Activated CD8-positive, alpha-beta T cell treated with anti-CD3 and anti-CD28 coated beads, Interleukin-2, amount 10 ng/mL, durations not matched to agents 7 days and 5 days (primary cell): ENCODE results near the gene FAM227A. TPM values are rescaled to one million over a fixed set of nuclear protein-coding genes. Genes with fewer than 3 reads are reported as not detected.
A peak's percentile ranks its signal among the peaks of the same experiment; 100 is the strongest.

Experiments
- ATAC-seq: fragments of 150-1000 bp; cut with Tn5 transposase; one replicate; pipeline ENCODE4 v1.10.0; 2021; ENCODE audit warnings: moderate library complexity
- CTCF ChIA-PET: fragments of 350-600 bp; sonication (Branson Sonifier 250); formaldehyde crosslinking; loops from one replicate; lab custom pipeline; 2021; ENCODE audit warnings: antibody characterized with exemption; lab: Charles Lee
- POLR2A ChIA-PET: fragments of 350-600 bp; sonication (Branson Sonifier 250); formaldehyde crosslinking; loops from one replicate; lab custom pipeline; 2021; ENCODE audit warnings: antibody characterized with exemption; lab: Charles Lee
- DNase-seq: peaks from one replicate; pipeline ENCODE4 v3.0.0-alpha.2; 2020
- H3K27ac Mint-ChIP-seq: one replicate; pipeline ENCODE4 v1.8.0; 2021; ENCODE audit warnings: mild to moderate bottlenecking, mixed read lengths
- H3K27me3 Mint-ChIP-seq: one replicate; pipeline ENCODE4 v1.8.0; 2021; ENCODE audit warnings: low read depth, mixed read lengths
- H3K36me3 Mint-ChIP-seq: one replicate; pipeline ENCODE4 v1.8.0; 2021; ENCODE audit warnings: low read depth, mixed read lengths
- H3K4me1 Mint-ChIP-seq: one replicate; pipeline ENCODE4 v1.8.0; 2021; ENCODE audit warnings: low read depth, mixed read lengths
- H3K4me3 Mint-ChIP-seq: one replicate; pipeline ENCODE4 v1.8.0; 2021; ENCODE audit warnings: mild to moderate bottlenecking, mixed read lengths
- H3K9me3 Mint-ChIP-seq: one replicate; pipeline ENCODE4 v1.8.0; 2022; ENCODE audit warnings: mixed read lengths; ENCODE audit not compliant: insufficient read depth
- total RNA-seq, 2 experiments: library from RNA; stranded (reverse); gene quantifications; one replicate each; pipeline ENCODE4 v1.2.3, GENCODE V29; 2021

FAM227A gene
- total RNA-seq, 2 experiments from 2014 or later, result 0.87 to 0.89 TPM

GRCh38 chr22:38569181-38569971 lies 86.8 kb downstream of the FAM227A start:
- DNase-seq (no peak), ATAC-seq (peak; percentile 2)
- Mint-ChIP-seq H3K4me1 (peaks cover 22% of the 10 kb centered on the region), H3K27me3 (no peaks in the 10 kb centered on the region), H3K4me3 (peak overlapping the region; percentile 85), H3K9me3 (no peaks in the 10 kb centered on the region), H3K36me3 (peaks cover 5% of the 10 kb centered on the region), H3K27ac (peak overlapping the region; percentile 98)
- ChIA-PET CTCF (no interaction called here), POLR2A (interaction anchor here (1.6 kb wide), 1 partner anchor 63 kb away, joined by 3 read pairs; no protein-coding TSS in a partner anchor)

- Mint-ChIP-seq H3K4me1 (peaks cover 22% of the 10 kb centered on the region), H3K27me3 (no peaks in the 10 kb centered on the region), H3K27ac (no peak overlapping the region), H3K36me3 (peaks cover 5% of the 10 kb centered on the region), H3K9me3 (no peaks in the 10 kb centered on the region), H3K4me3 (no peak overlapping the region)
- ChIA-PET POLR2A (interaction anchor here (1.6 kb wide), 1 partner anchor 87 kb away, joined by 4 read pairs; no protein-coding TSS in a partner anchor), CTCF (interaction anchor here (1.2 kb wide), 1 partner anchor 155 kb away, joined by 4 read pairs; no protein-coding TSS in a partner anchor)
- ATAC-seq, result no peak
- DNase-seq, result no peak
Observed at GRCh38 chr22:38567531-38568285, 88.5 kb downstream of the FAM227A start.

- ATAC-seq, result no peak
- ChIA-PET CTCF (interaction anchor here (0.7 kb wide), 1 partner anchor 531 kb away, joined by 3 read pairs; no protein-coding TSS in a partner anchor), POLR2A (interaction anchor here (1.6 kb wide), 1 partner anchor 86 kb away, joined by 4 read pairs; no protein-coding TSS in a partner anchor)
- Mint-ChIP-seq H3K9me3 (no peaks in the 10 kb centered on the region), H3K4me1 (peaks cover 20% of the 10 kb centered on the region), H3K27ac (no peak overlapping the region), H3K36me3 (peaks cover 5% of the 10 kb centered on the region), H3K27me3 (no peaks in the 10 kb centered on the region), H3K4me3 (no peak overlapping the region)
- DNase-seq, result no peak
Observed at GRCh38 chr22:38566726-38567504, 89.3 kb downstream of the FAM227A start.

- ATAC-seq (no peak), DNase-seq (no peak)
- no peaks in the 10 kb centered on the region for H3K9me3 Mint-ChIP-seq
- peaks cover 7% of the 10 kb centered on the region for H3K4me1 Mint-ChIP-seq
- H3K27ac Mint-ChIP-seq, result no peak overlapping the region
- CTCF ChIA-PET, result no interaction called here
- POLR2A ChIA-PET, result no interaction called here
- no peak overlapping the region for H3K4me3 Mint-ChIP-seq
- H3K36me3 Mint-ChIP-seq, result peaks cover 11% of the 10 kb centered on the region
- H3K27me3 Mint-ChIP-seq, result no peaks in the 10 kb centered on the region
Observed at GRCh38 chr22:38565441-38565840, 90.8 kb downstream of the FAM227A start.

GRCh38 chr22:38564669-38565068 lies 91.5 kb downstream of the FAM227A start:
- Mint-ChIP-seq H3K36me3 (peaks cover 17% of the 10 kb centered on the region), H3K27me3 (no peaks in the 10 kb centered on the region), H3K4me1 (peaks cover 4% of the 10 kb centered on the region), H3K9me3 (no peaks in the 10 kb centered on the region), H3K4me3 (no peak overlapping the region), H3K27ac (no peak overlapping the region)
- ATAC-seq, result no peak
- POLR2A ChIA-PET, result no interaction called here
- CTCF ChIA-PET, result no interaction called here
- no peak for DNase-seq

GRCh38 chr22:38554281-38554680 lies 101.9 kb downstream of the FAM227A start:
- H3K4me3 Mint-ChIP-seq, result no peak overlapping the region
- ATAC-seq, result no peak
- H3K4me1 Mint-ChIP-seq, result no peaks in the 10 kb centered on the region
- POLR2A ChIA-PET, result no interaction called here
- no peaks in the 10 kb centered on the region for H3K27me3 Mint-ChIP-seq
- peaks cover 8% of the 10 kb centered on the region for H3K36me3 Mint-ChIP-seq
- CTCF ChIA-PET, result interaction anchor here (1.0 kb wide), 1 partner anchor 502 kb away, joined by 3 read pairs; no protein-coding TSS in a partner anchor
- no peak for DNase-seq
- no peaks in the 10 kb centered on the region for H3K9me3 Mint-ChIP-seq
- no peak overlapping the region for H3K27ac Mint-ChIP-seq

GRCh38 chr22:38549101-38549894 lies 106.9 kb downstream of the FAM227A start:
- no peak for DNase-seq
- no peak for ATAC-seq
- Mint-ChIP-seq H3K4me1 (no peaks in the 10 kb centered on the region), H3K27ac (no peak overlapping the region), H3K9me3 (no peaks in the 10 kb centered on the region), H3K27me3 (no peaks in the 10 kb centered on the region), H3K36me3 (peaks cover 15% of the 10 kb centered on the region), H3K4me3 (no peak overlapping the region)
- ChIA-PET CTCF (no interaction called here), POLR2A (no interaction called here)

- Mint-ChIP-seq H3K36me3 (peaks cover 33% of the 10 kb centered on the region), H3K4me3 (no peak overlapping the region), H3K27ac (no peak overlapping the region), H3K4me1 (no peaks in the 10 kb centered on the region), H3K27me3 (no peaks in the 10 kb centered on the region), H3K9me3 (peaks cover 14% of the 10 kb centered on the region)
- ChIA-PET POLR2A (no interaction called here), CTCF (no interaction called here)
- no peak for DNase-seq
- no peak for ATAC-seq
Observed at GRCh38 chr22:38540701-38541100, 115.5 kb downstream of the FAM227A start.

GRCh38 chr22:38531251-38531938 lies 124.8 kb downstream of the FAM227A start:
- Mint-ChIP-seq H3K27me3 (no peaks in the 10 kb centered on the region), H3K4me1 (peaks cover 15% of the 10 kb centered on the region), H3K27ac (peak overlapping the region; percentile 89), H3K4me3 (peak overlapping the region; percentile 58), H3K9me3 (no peaks in the 10 kb centered on the region), H3K36me3 (peaks cover 11% of the 10 kb centered on the region)
- CTCF ChIA-PET, result interaction anchor here (0.8 to 1.1 kb wide), 7 partner anchors 9 to 150 kb away, joined by 3 to 5 read pairs (median 3); partner anchors contain the start of gene DMC1
- POLR2A ChIA-PET, result interaction anchor here (0.6 kb wide), 1 partner anchor 21 kb away, joined by 4 read pairs; no protein-coding TSS in a partner anchor
- peak; percentile 65 for ATAC-seq
- DNase-seq, result no peak
